CD4-positive, alpha-beta T cell (primary cell): ENCODE measurements around the gene NUDT13. TPM values are rescaled to one million over a fixed set of nuclear protein-coding genes. Genes with fewer than 3 reads are reported as not detected.
"Not testable (repeated sequence)": the region's sequence is repeated elsewhere in the genome, so short reads cannot be mapped to it uniquely, and the experiment has no call there.

ENCODE experiments used
- ATAC-seq: fragments of 200-7000 bp; cut with Tn5 transposase; one replicate; pipeline ENCODE4 v1.10.0; 2022; ENCODE audit warnings: mild to moderate bottlenecking; ENCODE audit not compliant: poor library complexity
- CTCF ChIA-PET: fragments of 350-600 bp; sonication (Branson Sonifier 250); formaldehyde crosslinking; loops from one replicate; lab custom pipeline; 2021; ENCODE audit warnings: antibody characterized with exemption, inconsistent platforms; lab: Charles Lee
- POLR2A ChIA-PET: fragments of 350-600 bp; sonication (Branson Sonifier 250); formaldehyde crosslinking; loops from one replicate; lab custom pipeline; 2021; ENCODE audit warnings: antibody characterized with exemption, inconsistent platforms; lab: Charles Lee
- DNase-seq, 14 experiments: peaks; one replicate each; pipeline ENCODE4 v3.0.0-alpha.2; 2013 to 2020; ENCODE audit warnings: mixed read lengths in 2 of 14
- H3K27ac ChIP-seq, 2 donors: one replicate each; pipeline versions ENCODE4 v1.5.1 to v1.7.0; 2013; ENCODE audit warnings: low read length in 2 of 2, low read depth in 1 of 2, mild to moderate bottlenecking in 1 of 2
- H3K27me3 ChIP-seq, 2 experiments: 1 replicate in 1 of 2; 2 replicates in 1 of 2; pipeline versions ENCODE4 v1.6.1 to v1.7.0; 2013; ENCODE audit warnings: low read length in 2 of 2, control low read depth in 1 of 2, mild to moderate bottlenecking in 1 of 2, moderate library complexity in 1 of 2; ENCODE audit not compliant: insufficient read depth in 2 of 2, control insufficient read depth in 1 of 2
- H3K36me3 ChIP-seq: one replicate; pipeline ENCODE4 v1.6.1; 2013; ENCODE audit warnings: low read length, control low read depth; ENCODE audit not compliant: insufficient read depth
- H3K4me1 ChIP-seq: one replicate; pipeline ENCODE4 v1.6.1; 2013; ENCODE audit warnings: low read length, control low read depth; ENCODE audit not compliant: insufficient read depth
- H3K4me3 ChIP-seq: one replicate; pipeline ENCODE4 v1.5.1; 2013; ENCODE audit warnings: mild to moderate bottlenecking, low read length, moderate library complexity
- H3K9me3 ChIP-seq, 2 experiments: 1 replicate in 1 of 2; 2 replicates in 1 of 2; pipeline versions ENCODE4 v1.6.1 to v1.7.0; 2013; ENCODE audit warnings: low read length in 2 of 2, mild to moderate bottlenecking in 2 of 2, control low read depth in 1 of 2, moderate library complexity in 1 of 2; ENCODE audit not compliant: control insufficient read depth in 1 of 2, insufficient read depth in 1 of 2
- H3K27ac Mint-ChIP-seq: one replicate; pipeline ENCODE4 v1.8.0; 2020; ENCODE audit warnings: mixed read lengths
- H3K27me3 Mint-ChIP-seq: one replicate; pipeline ENCODE4 v1.8.0; 2021; ENCODE audit warnings: mixed read lengths
- H3K36me3 Mint-ChIP-seq: one replicate; pipeline ENCODE4 v1.8.0; 2021; ENCODE audit warnings: low read depth, mixed read lengths
- H3K4me1 Mint-ChIP-seq: one replicate; pipeline ENCODE4 v1.8.0; 2021; ENCODE audit warnings: low read depth, mixed read lengths
- H3K4me3 Mint-ChIP-seq: one replicate; pipeline ENCODE4 v1.8.0; 2020; ENCODE audit warnings: mild to moderate bottlenecking, mixed read lengths
- H3K9me3 Mint-ChIP-seq: one replicate; pipeline ENCODE4 v1.8.0; 2020; ENCODE audit warnings: mixed read lengths
- CTCF ChIP-seq: fragments of 200-600 bp; IDR thresholded peaks from one replicate; pipeline ENCODE4 v1.8.0; 2022; ENCODE audit warnings: antibody characterized with exemption, mild to moderate bottlenecking
- intact Hi-C, 2 experiments: fragments of 100-400 bp; cut with DNase I in 1 of 2; cut with micrococcal nuclease in 1 of 2; formaldehyde crosslinking; loops; one replicate each; pipeline versions ENCODE4 v1.15.1 to v1.9.0; 2023 to 2025; cut with DNase I, micrococcal nuclease
- total RNA-seq, 174 experiments: library from RNA in 2 of 174; stranded (reverse) in 2 of 174; gene quantifications; one replicate each; pipeline ENCODE4 v1.2.3 and lab custom pipeline; 2021 to 2026

Gene NUDT13
- total RNA-seq, 2 experiments from 2014 or later, result 0.67 to 0.82 TPM

- H3K27me3 ChIP-seq, result no peaks in the 10 kb centered on the region
- no peaks in the 10 kb centered on the region for H3K27me3 Mint-ChIP-seq
- DNase-seq (no peak), ATAC-seq (no peak)
- POLR2A ChIA-PET, result no interaction called here
- no peaks in the 10 kb centered on the region for H3K4me1 ChIP-seq
- no peaks in the 10 kb centered on the region for H3K4me1 Mint-ChIP-seq
- H3K27ac Mint-ChIP-seq, result no peak overlapping the region
- H3K4me3 Mint-ChIP-seq, result no peak overlapping the region
- no peaks in the 10 kb centered on the region for H3K9me3 Mint-ChIP-seq
- CTCF ChIA-PET, result interaction anchor here (0.9 to 1.6 kb wide), 4 partner anchors 9 to 40 kb away, joined by 3 to 4 read pairs (median 3); partner anchors contain the start of gene P4HA1
- TF ChIP-seq CTCF, result no peak
- intact Hi-C loops, result no loop called here
- no peak overlapping the region for H3K27ac ChIP-seq
- no peak overlapping the region for H3K4me3 ChIP-seq
- H3K36me3 Mint-ChIP-seq, result peaks cover 91% of the 10 kb centered on the region
- no peaks in the 10 kb centered on the region for H3K9me3 ChIP-seq
- H3K36me3 ChIP-seq, result peaks cover 88% of the 10 kb centered on the region
Measured at GRCh38 chr10:73136627-73137026, 26.4 kb downstream of the NUDT13 start.

- H3K36me3 ChIP-seq, result peaks cover 81% of the 10 kb centered on the region
- ATAC-seq, result no peak
- Mint-ChIP-seq H3K27ac (no peak overlapping the region), H3K36me3 (peaks cover 89% of the 10 kb centered on the region), H3K9me3 (no peaks in the 10 kb centered on the region), H3K4me1 (no peaks in the 10 kb centered on the region), H3K27me3 (no peaks in the 10 kb centered on the region), H3K4me3 (no peak overlapping the region)
- intact Hi-C loops, result no loop called here
- ChIA-PET POLR2A (no interaction called here), CTCF (no interaction called here)
- H3K27ac ChIP-seq, result no peak overlapping the region
- H3K9me3 ChIP-seq, result no peaks in the 10 kb centered on the region
- no peaks in the 10 kb centered on the region for H3K4me1 ChIP-seq
- DNase-seq, result no peak
- TF ChIP-seq CTCF, result no peak
- no peak overlapping the region for H3K4me3 ChIP-seq
- H3K27me3 ChIP-seq, result no peaks in the 10 kb centered on the region
Measured at GRCh38 chr10:73139251-73139650, 29.0 kb downstream of the NUDT13 start.

GRCh38 chr10:73141603-73142002 is 31.3 kb downstream of the NUDT13 start:
- no peaks in the 10 kb centered on the region for H3K9me3 ChIP-seq
- Mint-ChIP-seq H3K9me3 (no peaks in the 10 kb centered on the region), H3K4me1 (no peaks in the 10 kb centered on the region), H3K36me3 (peaks cover 88% of the 10 kb centered on the region), H3K4me3 (no peak overlapping the region), H3K27ac (no peak overlapping the region), H3K27me3 (no peaks in the 10 kb centered on the region)
- no peaks in the 10 kb centered on the region for H3K27me3 ChIP-seq
- ChIA-PET CTCF (no interaction called here), POLR2A (no interaction called here)
- no peak for ATAC-seq
- no peaks in the 10 kb centered on the region for H3K4me1 ChIP-seq
- DNase-seq, result no peak
- peaks cover 82% of the 10 kb centered on the region for H3K36me3 ChIP-seq
- no peak overlapping the region for H3K27ac ChIP-seq
- TF ChIP-seq CTCF, result no peak
- intact Hi-C loops, result no loop called here
- H3K4me3 ChIP-seq, result no peak overlapping the region

GRCh38 chr10:73150633-73151413 is 40.6 kb downstream of the NUDT13 start:
- H3K4me1 Mint-ChIP-seq, intact Hi-C loops, H3K27me3 Mint-ChIP-seq, H3K4me3 Mint-ChIP-seq, H3K4me1 ChIP-seq, ATAC-seq, H3K27ac Mint-ChIP-seq, H3K27ac ChIP-seq, H3K4me3 ChIP-seq, H3K27me3 ChIP-seq, DNase-seq, H3K9me3 ChIP-seq, H3K9me3 Mint-ChIP-seq, POLR2A ChIA-PET: not testable (repeated sequence)
- H3K36me3 ChIP-seq, result peaks cover 63% of the 10 kb centered on the region
- CTCF ChIA-PET, result interaction anchor here (1.0 kb wide), 1 partner anchor 54 kb away, joined by 3 read pairs; no protein-coding TSS in a partner anchor
- peaks cover 78% of the 10 kb centered on the region for H3K36me3 Mint-ChIP-seq
